Measurements from ENCODE around the gene TECR. TPM values are rescaled to one million over a fixed set of nuclear protein-coding genes. Genes with fewer than 3 reads are reported as not detected.

The TECR gene
- total and polyA plus RNA-seq, 9 of the 15 experiments (the other 6 are each of a cell fraction or from before 2014, with no cell fraction given) = 29.3 to 211 (median 81.4) TPM

GRCh38 chr19:14494411-14494810 is 35.0 kb upstream of the TECR start:
- 85% methylated on average over 4 of the region's 4 CpGs for WGBS (ENCODE audit: insufficient coverage, low coverage, missing lambda C conversion rate)
- no peak for FAIRE-seq
- in situ Hi-C loops (cut with MboI) (no loop called here), intact Hi-C loops (cut with micrococcal nuclease) (no loop called here)
- DNase-seq (ENCODE audit: extremely low read depth in 1 of 4, low spot score in 3 of 4) = no peak
- Histone ChIP-seq H3K27me3 (ENCODE audit: control insufficient read depth in 2 of 2, insufficient read depth in 2 of 2, low read length in 2 of 2) (no peaks in the 10 kb centered on the region), H3K4me3 (no peak overlapping the region), H3K4me2 (ENCODE audit: insufficient read depth, low read length) (no peak overlapping the region), H3K9me3 (replicated peaks; ENCODE audit: control insufficient read depth, insufficient read depth, low read depth, low read length) (no peaks in the 10 kb centered on the region), H4K20me1 (replicated peaks; ENCODE audit: control insufficient read depth, insufficient read depth, low read length) (no peaks in the 10 kb centered on the region), H3K27ac (ENCODE audit: extremely low read depth, low read depth, low read length) (no peak overlapping the region), H3K4me1 (replicated peaks in 1 of 2; ENCODE audit: control insufficient read depth in 2 of 2, insufficient read depth in 2 of 2, low read length in 2 of 2) (peaks cover 16 to 29% of the 10 kb centered on the region in 2 experiments; a peak in 4 of 5 replicates), H2AFZ (ENCODE audit: low read depth, low read length) (no peak overlapping the region), H3K36me3 (ENCODE audit: control insufficient read depth, insufficient read depth, low read length) (peaks cover 6% of the 10 kb centered on the region; the same call in 1 of the 3 replicates), H3K9ac (ENCODE audit: insufficient read depth in 1 of 2, low read depth in 2 of 2, low read length in 2 of 2) (peak overlapping the region in 1 of 2 experiments; percentile 82; a peak in 1 of 4 replicates), H3K9me1 (ENCODE audit: control insufficient read depth, insufficient read depth, low read length) (no peaks in the 10 kb centered on the region), H3K79me2 (ENCODE audit: control insufficient read depth, insufficient read depth, low read length) (peaks cover 5% of the 10 kb centered on the region; the same call in 2 of the 3 replicates)
- POLR2A ChIA-PET = no interaction called here
- no TSS peak for BruUV-seq (replicated peaks)
- CTCF ChIA-PET (ENCODE audit: low intra/inter-chr PET ratio) = no interaction called here
- TF ChIP-seq U2AF2 (optimal IDR thresholded peaks at IDR 0.05; ENCODE audit: low read depth, low read length) (no peak), NR2C2 (CRISPR knock-in tag; IDR thresholded peaks at IDR 0.05) (no peak), NR2C2 (tag; IDR thresholded peaks at IDR 0.05) (no peak), SMARCE1 (IDR thresholded peaks at IDR 0.05) (no peak), ARID4B (CRISPR knock-in tag; IDR thresholded peaks at IDR 0.05) (no peak)
- ATAC-seq = no peak
